Type B pancreatic cell (in vitro differentiated cells): ENCODE results near the gene HPSE. TPM values are rescaled to one million over a fixed set of nuclear protein-coding genes. Genes with fewer than 3 reads are reported as not detected.
"Not testable (repeated sequence)": the region's sequence is repeated elsewhere in the genome, so short reads cannot be mapped to it uniquely, and the experiment has no call there.

Source experiments
- DNase-seq: peaks from one replicate; pipeline ENCODE4 v3.0.0; 2021; ENCODE audit warnings: mixed read lengths; ENCODE audit not compliant: unreplicated experiment; ENCODE audit errors: extremely low spot score
- H3K27ac Mint-ChIP-seq: 2 replicates; pipeline ENCODE4 v1.8.0; 2021; ENCODE audit warnings: mild to moderate bottlenecking, mixed read lengths
- H3K27me3 Mint-ChIP-seq: 2 replicates; pipeline ENCODE4 v1.8.0; 2021; ENCODE audit warnings: mixed read lengths
- H3K36me3 Mint-ChIP-seq: 2 replicates; pipeline ENCODE4 v1.8.0; 2021; ENCODE audit warnings: mixed read lengths
- H3K4me1 Mint-ChIP-seq: one replicate; pipeline ENCODE4 v1.8.0; 2021; ENCODE audit warnings: mixed read lengths; ENCODE audit not compliant: unreplicated experiment
- H3K4me3 Mint-ChIP-seq: 2 replicates; pipeline ENCODE4 v1.8.0; 2021; ENCODE audit warnings: mild to moderate bottlenecking, mixed read lengths
- H3K9me3 Mint-ChIP-seq: 2 replicates; pipeline ENCODE4 v1.8.0; 2021; ENCODE audit warnings: mixed read lengths
- CTCF ChIP-seq: fragments of 200-600 bp; sonication (generic); conservative IDR thresholded peaks from 2 replicates; pipeline ENCODE4 v1.5.0; 2021; ENCODE audit warnings: antibody characterized with exemption, mild to moderate bottlenecking
- total RNA-seq: library from RNA; stranded (reverse); gene quantifications from 2 replicates; pipeline ENCODE4 v1.2.1, GENCODE V29; 2021; ENCODE audit warnings: low replicate concordance

The HPSE gene
- total RNA-seq, 1 donor from 2014 or later, result 17.6 TPM

- Mint-ChIP-seq H3K4me3 (peak overlapping the region; percentile 88), H3K9me3 (peaks cover 5% of the 10 kb centered on the region)
Observed at GRCh38 chr4:83335701-83336100, 1.1 kb upstream of the HPSE start.

GRCh38 chr4:83331956-83332355 is 2.7 kb downstream of the HPSE start:
- H3K9me3 Mint-ChIP-seq, result no peaks in the 10 kb centered on the region
- peak overlapping the region; percentile 56 for H3K4me3 Mint-ChIP-seq
- no peak for TF ChIP-seq CTCF
- H3K27me3 Mint-ChIP-seq, result peaks cover 37% of the 10 kb centered on the region
- H3K27ac Mint-ChIP-seq, result no peak overlapping the region
- DNase-seq, result no peak
- peaks cover 8% of the 10 kb centered on the region for H3K36me3 Mint-ChIP-seq
- H3K4me1 Mint-ChIP-seq, result peaks cover 9% of the 10 kb centered on the region

More at GRCh38 chr4:83335701-83336100, 1.1 kb upstream of the HPSE start:
- Mint-ChIP-seq H3K4me1 (no peaks in the 10 kb centered on the region), H3K27me3 (peaks cover 37% of the 10 kb centered on the region), H3K27ac (peak overlapping the region; percentile 77), H3K36me3 (no peaks in the 10 kb centered on the region)
- TF ChIP-seq CTCF, result no peak
- DNase-seq, result no peak

- no peaks in the 10 kb centered on the region for H3K9me3 Mint-ChIP-seq
- TF ChIP-seq CTCF, result no peak
- H3K4me1 Mint-ChIP-seq, result peaks cover 9% of the 10 kb centered on the region
- no peak for DNase-seq
- H3K36me3 Mint-ChIP-seq, result peaks cover 8% of the 10 kb centered on the region
- peak overlapping the region; percentile 74 for H3K27ac Mint-ChIP-seq
- H3K27me3 Mint-ChIP-seq, result peaks cover 23% of the 10 kb centered on the region
- H3K4me3 Mint-ChIP-seq, result peak overlapping the region; percentile 64
Observed at GRCh38 chr4:83329521-83330110, 5.0 kb downstream of the HPSE start.

- peaks cover 9% of the 10 kb centered on the region for H3K4me1 Mint-ChIP-seq
- no peak for DNase-seq
- peaks cover 15% of the 10 kb centered on the region for H3K27me3 Mint-ChIP-seq
- H3K36me3 Mint-ChIP-seq, result peaks cover 8% of the 10 kb centered on the region
- H3K4me3 Mint-ChIP-seq, result peak overlapping the region; percentile 53
- no peak for TF ChIP-seq CTCF
- no peaks in the 10 kb centered on the region for H3K9me3 Mint-ChIP-seq
- peak overlapping the region; percentile 75 for H3K27ac Mint-ChIP-seq
Observed at GRCh38 chr4:83328521-83329187, 6.0 kb downstream of the HPSE start.

- TF ChIP-seq CTCF, result no peak
- Mint-ChIP-seq H3K4me1 (peaks cover 9% of the 10 kb centered on the region), H3K27me3 (no peaks in the 10 kb centered on the region), H3K4me3 (no peak overlapping the region), H3K36me3 (peaks cover 8% of the 10 kb centered on the region), H3K9me3 (no peaks in the 10 kb centered on the region), H3K27ac (no peak overlapping the region)
- DNase-seq, result no peak
Observed at GRCh38 chr4:83326546-83326945, 8.1 kb downstream of the HPSE start.

- not testable (repeated sequence) for DNase-seq, H3K27ac Mint-ChIP-seq, H3K4me3 Mint-ChIP-seq, H3K4me1 Mint-ChIP-seq, H3K27me3 Mint-ChIP-seq, H3K9me3 Mint-ChIP-seq
- peaks cover 10% of the 10 kb centered on the region for H3K36me3 Mint-ChIP-seq
Observed at GRCh38 chr4:83325306-83325705, 9.3 kb downstream of the HPSE start.
